DND-41 (cell line): ENCODE data around the gene GPR4.

Experiments
- EZH2 ChIP-seq: IDR thresholded peaks from 3 replicates; pipeline ENCODE4 v1.6.1; 2012; ENCODE audit warnings: borderline replicate concordance, low read depth, mild to moderate bottlenecking, moderate library complexity, low read length, inconsistent platforms; ENCODE audit not compliant: severe bottlenecking
- TF ChIP-seq, protein P1 (sequence below): IDR thresholded peaks from 2 replicates; pipeline ENCODE4 v1.5.1; 2012; ENCODE audit warnings: borderline replicate concordance, low read length, moderate library complexity, mild to moderate bottlenecking; ENCODE audit not compliant: poor library complexity, severe bottlenecking; ENCODE audit errors: extremely low read depth

DNA sequence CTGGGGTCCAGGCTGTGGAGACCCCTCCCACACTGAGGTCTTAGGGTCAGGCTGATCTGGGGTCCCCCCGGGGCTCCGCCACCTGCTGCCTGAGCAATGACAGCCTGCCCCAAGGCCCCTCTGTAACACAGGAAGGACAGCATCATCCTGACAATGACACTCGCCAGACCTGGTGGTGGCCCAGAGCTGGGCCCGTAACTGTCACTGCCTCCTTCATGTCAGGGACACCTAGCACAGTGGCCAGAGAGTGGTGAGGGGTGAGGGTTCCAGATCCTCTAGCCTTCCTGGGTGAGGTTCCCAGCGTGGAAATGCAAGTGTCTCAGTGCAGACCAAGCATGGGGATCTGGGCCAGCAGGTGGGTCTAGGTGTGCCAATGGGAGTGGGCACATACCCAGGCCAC is 45.2 kb downstream of the GPR4 start:
- TF ChIP-seq, protein P1, sequence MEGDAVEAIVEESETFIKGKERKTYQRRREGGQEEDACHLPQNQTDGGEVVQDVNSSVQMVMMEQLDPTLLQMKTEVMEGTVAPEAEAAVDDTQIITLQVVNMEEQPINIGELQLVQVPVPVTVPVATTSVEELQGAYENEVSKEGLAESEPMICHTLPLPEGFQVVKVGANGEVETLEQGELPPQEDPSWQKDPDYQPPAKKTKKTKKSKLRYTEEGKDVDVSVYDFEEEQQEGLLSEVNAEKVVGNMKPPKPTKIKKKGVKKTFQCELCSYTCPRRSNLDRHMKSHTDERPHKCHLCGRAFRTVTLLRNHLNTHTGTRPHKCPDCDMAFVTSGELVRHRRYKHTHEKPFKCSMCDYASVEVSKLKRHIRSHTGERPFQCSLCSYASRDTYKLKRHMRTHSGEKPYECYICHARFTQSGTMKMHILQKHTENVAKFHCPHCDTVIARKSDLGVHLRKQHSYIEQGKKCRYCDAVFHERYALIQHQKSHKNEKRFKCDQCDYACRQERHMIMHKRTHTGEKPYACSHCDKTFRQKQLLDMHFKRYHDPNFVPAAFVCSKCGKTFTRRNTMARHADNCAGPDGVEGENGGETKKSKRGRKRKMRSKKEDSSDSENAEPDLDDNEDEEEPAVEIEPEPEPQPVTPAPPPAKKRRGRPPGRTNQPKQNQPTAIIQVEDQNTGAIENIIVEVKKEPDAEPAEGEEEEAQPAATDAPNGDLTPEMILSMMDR = no peak
- no peak for TF ChIP-seq EZH2
